ENCODE results near the gene RPS29.

DNA sequence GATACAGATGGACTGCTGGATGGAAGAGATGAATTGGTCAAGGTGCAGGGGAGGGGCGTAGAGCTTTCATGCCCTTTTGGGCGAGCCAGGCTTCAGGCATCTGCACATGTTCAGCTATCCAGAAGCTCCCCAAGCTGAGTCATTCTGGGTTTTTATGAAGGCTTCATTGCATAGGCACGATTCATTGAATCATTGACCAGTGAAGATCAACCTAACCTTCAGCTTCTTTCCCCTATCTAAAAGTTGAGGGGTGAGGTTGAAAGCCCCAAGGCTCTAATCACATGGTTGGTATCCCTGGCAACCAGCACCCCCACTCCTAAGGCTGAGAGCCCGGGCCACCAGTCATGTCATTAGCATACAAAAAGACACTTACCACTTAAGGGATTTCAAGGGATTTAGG, 36.3 kb downstream of the RPS29 start:
- TF ChIP-seq, protein P1, sequence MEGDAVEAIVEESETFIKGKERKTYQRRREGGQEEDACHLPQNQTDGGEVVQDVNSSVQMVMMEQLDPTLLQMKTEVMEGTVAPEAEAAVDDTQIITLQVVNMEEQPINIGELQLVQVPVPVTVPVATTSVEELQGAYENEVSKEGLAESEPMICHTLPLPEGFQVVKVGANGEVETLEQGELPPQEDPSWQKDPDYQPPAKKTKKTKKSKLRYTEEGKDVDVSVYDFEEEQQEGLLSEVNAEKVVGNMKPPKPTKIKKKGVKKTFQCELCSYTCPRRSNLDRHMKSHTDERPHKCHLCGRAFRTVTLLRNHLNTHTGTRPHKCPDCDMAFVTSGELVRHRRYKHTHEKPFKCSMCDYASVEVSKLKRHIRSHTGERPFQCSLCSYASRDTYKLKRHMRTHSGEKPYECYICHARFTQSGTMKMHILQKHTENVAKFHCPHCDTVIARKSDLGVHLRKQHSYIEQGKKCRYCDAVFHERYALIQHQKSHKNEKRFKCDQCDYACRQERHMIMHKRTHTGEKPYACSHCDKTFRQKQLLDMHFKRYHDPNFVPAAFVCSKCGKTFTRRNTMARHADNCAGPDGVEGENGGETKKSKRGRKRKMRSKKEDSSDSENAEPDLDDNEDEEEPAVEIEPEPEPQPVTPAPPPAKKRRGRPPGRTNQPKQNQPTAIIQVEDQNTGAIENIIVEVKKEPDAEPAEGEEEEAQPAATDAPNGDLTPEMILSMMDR (IDR thresholded peaks at IDR 0.05): no peak
- TF ChIP-seq POLR2A (IDR thresholded peaks at IDR 0.05): no peak
